K562 (cell line): ENCODE data around the gene IL12RB1. TPM values are rescaled to one million over a fixed set of nuclear protein-coding genes. Genes with fewer than 3 reads are reported as not detected.
A peak's percentile ranks its signal among the peaks of the same experiment; 100 is the strongest.

Experiments
- ATAC-seq: fragments of 200-7000 bp; cut with Tn5 transposase; 3 replicates; pipeline ENCODE4 v1.9.1; 2020; ENCODE audit warnings: moderate library complexity
- BruUV-seq: library from RNA; stranded (reverse); fragments of 400-500 nt; replicated peaks from 2 replicates; lab custom pipeline; 2021; lab: Mats Ljungman, UMichigan
- CTCF ChIA-PET: fragments of 300-600 bp; formaldehyde crosslinking; extraction: SDS; loops from one replicate; lab custom pipeline; 2021; ENCODE audit warnings: low intra/inter-chr PET ratio; lab: Yijun Ruan, JAX
- POLR2A ChIA-PET: fragments of 300-600, 350-650 bp; sonication (Branson Sonifier 250); formaldehyde crosslinking; extraction: SDS; loops from one replicate; lab custom pipeline; 2021; ENCODE audit warnings: antibody characterized with exemption, inconsistent platforms; lab: Yijun Ruan, JAX
- DNase-seq, 4 experiments: peaks; one replicate each; pipeline versions ENCODE4 v3.0.0 to v3.0.0-alpha.2; 2011 to 2018; ENCODE audit warnings: low spot score in 3 of 4, mixed read lengths in 3 of 4; ENCODE audit errors: extremely low read depth in 1 of 4
- FAIRE-seq: peaks from 2 replicates; lab custom pipeline; 2011; peaks lifted over from hg19 to GRCh38; lab: Jason Lieb, UNC
- H2AFZ ChIP-seq: 2 replicates; pipeline ENCODE4 v1.6.0; 2011; ENCODE audit warnings: low read depth, low read length, control low read depth, inconsistent platforms
- H3K27ac ChIP-seq: fragments of 200-600 bp; 3 replicates; pipeline ENCODE4 v1.8.0; 2011; ENCODE audit warnings: low read depth, mild to moderate bottlenecking, control low read depth, inconsistent platforms, low read length, moderate library complexity, mixed read lengths; ENCODE audit errors: extremely low read depth
- H3K27me3 ChIP-seq, 2 experiments: fragments of 300-600 bp in 1 of 2; 2 replicates in 1 of 2; 3 replicates in 1 of 2; pipeline versions ENCODE4 v1.6.0 to v1.8.0; 2011; ENCODE audit warnings: inconsistent platforms in 2 of 2, low read length in 2 of 2, mild to moderate bottlenecking in 1 of 2, mixed read lengths in 1 of 2, moderate library complexity in 1 of 2; ENCODE audit not compliant: control insufficient read depth in 2 of 2, insufficient read depth in 2 of 2
- H3K36me3 ChIP-seq: fragments of 300-600 bp; 3 replicates; pipeline ENCODE4 v1.8.0; 2011; ENCODE audit warnings: mild to moderate bottlenecking, low read length, inconsistent platforms; ENCODE audit not compliant: control insufficient read depth, insufficient read depth
- H3K4me1 ChIP-seq, 2 experiments: fragments of 200-600 bp in 1 of 2; replicated peaks in 1 of 2; 2 replicates in 1 of 2; 3 replicates in 1 of 2; pipeline versions ENCODE4 v1.5.1 to v1.8.0; 2011; ENCODE audit warnings: inconsistent platforms in 2 of 2, low read length in 2 of 2, mild to moderate bottlenecking in 1 of 2, mixed read lengths in 1 of 2, moderate library complexity in 1 of 2; ENCODE audit not compliant: control insufficient read depth in 2 of 2, insufficient read depth in 2 of 2
- H3K4me2 ChIP-seq: 2 replicates; pipeline ENCODE4 v1.6.1; 2011; ENCODE audit warnings: low read length, control low read depth, inconsistent platforms, mixed read lengths; ENCODE audit not compliant: insufficient read depth
- H3K4me3 ChIP-seq: fragments of 200-600 bp; sonication (generic), shearing (Covaris generic); 2 replicates; pipeline ENCODE4 v1.5.1; 2016; ENCODE audit warnings: control low read depth, inconsistent platforms
- H3K79me2 ChIP-seq: fragments of 200-600 bp; 3 replicates; pipeline ENCODE4 v1.8.0; 2011; ENCODE audit warnings: low read length, inconsistent platforms; ENCODE audit not compliant: control insufficient read depth, insufficient read depth
- H3K9ac ChIP-seq, 2 experiments: 2 replicates each; pipeline versions ENCODE4 v1.6.0 to v1.6.1; 2011; ENCODE audit warnings: low read depth in 2 of 2, low read length in 2 of 2, control low read depth in 1 of 2, inconsistent platforms in 1 of 2, mild to moderate bottlenecking in 1 of 2, mixed read lengths in 1 of 2; ENCODE audit not compliant: insufficient read depth in 1 of 2
- H3K9me1 ChIP-seq: one replicate; pipeline ENCODE4 v1.6.0; 2011; ENCODE audit warnings: inconsistent platforms, mild to moderate bottlenecking, low read length, moderate library complexity; ENCODE audit not compliant: control insufficient read depth, insufficient read depth
- H3K9me3 ChIP-seq: replicated peaks from 2 replicates; pipeline ENCODE4 v1.5.1; 2011; ENCODE audit warnings: low read depth, low read length, inconsistent platforms; ENCODE audit not compliant: control insufficient read depth, insufficient read depth
- H4K20me1 ChIP-seq: replicated peaks from 2 replicates; pipeline ENCODE4 v1.6.1; 2011; ENCODE audit warnings: low read length, inconsistent platforms, mixed read lengths; ENCODE audit not compliant: control insufficient read depth, insufficient read depth
- KDM1A ChIP-seq, 2 experiments: fragments of 450-650 bp; IDR thresholded peaks; 2 replicates each; pipeline ENCODE4 v1.6.1; 2016; ENCODE audit warnings: mild to moderate bottlenecking in 2 of 2
- RAD21 ChIP-seq, 2 experiments: fragments of 250-450 bp in 1 of 2; fragments of 450-650 bp in 1 of 2; sonication (Bioruptor Pico) in 1 of 2; formaldehyde crosslinking in 1 of 2; IDR thresholded peaks in 1 of 2; conservative IDR thresholded peaks in 1 of 2; 2 replicates each; pipeline versions ENCODE4 v1.4.0 to v1.8.0; 2020 to 2022; ENCODE audit warnings: mild to moderate bottlenecking in 2 of 2, moderate library complexity in 1 of 2
- SNRNP70 ChIP-seq: fragments of 200-400 bp; formaldehyde crosslinking; optimal IDR thresholded peaks from 2 replicates; pipeline ENCODE3; 2017; ENCODE audit warnings: low read depth, low read length
- WGBS: fragments of 100-300 bp; shearing (Covaris generic); methylation state at CpG from one replicate; pipeline ENCODE4 v1.1.6; 2016; ENCODE audit warnings: low coverage, mixed read lengths; ENCODE audit not compliant: insufficient coverage; ENCODE audit errors: missing lambda C conversion rate; 5-methylcytosine and 5-hydroxymethylcytosine counted together
- in situ Hi-C: fragments of 300-500 bp; cut with MboI; formaldehyde crosslinking; loops from 4 replicates; pipeline ENCODE4 v1.15.0; 2018; ENCODE audit warnings: inconsistent platforms, mixed read lengths
- intact Hi-C: fragments of 100-400 bp; cut with micrococcal nuclease; formaldehyde crosslinking; loops from 2 replicates; pipeline ENCODE4 v1.14.2; 2022
- polyA plus RNA-seq, 8 experiments: library from polyadenylated mRNA; depleted of rRNA in 4 of 8; stranded (reverse) in 5 of 8; unstranded in 3 of 8; fragments of >200 nt; fragmentation: Nextera tagmentation in 2 of 8; fragmentation: Illumina TruSeq in 1 of 8; extraction: Ambion mirVana in 2 of 8; extraction: Trizol in 1 of 8; gene quantifications; 2 replicates each; pipeline versions ENCODE4 v1.2.1 to v1.2.3, GENCODE V29; 2011 to 2014; ENCODE audit warnings: inconsistent platforms in 1 of 8, missing spikeins in 1 of 8
- total RNA-seq, 7 experiments: library from RNA; depleted of rRNA in 6 of 7; stranded (reverse); fragments of >200 nt in 6 of 7; fragmentation: Illumina TruSeq in 2 of 7; extraction: Trizol in 2 of 7; gene quantifications; 2 replicates each; pipeline versions ENCODE4 v1.2.1 to v1.2.3, GENCODE V29; 2011 to 2021; ENCODE audit warnings: low replicate concordance in 1 of 7
- TF ChIP-seq, protein P1 (sequence below): fragments of 250-450 bp; sonication (Bioruptor Pico); IDR thresholded peaks from 2 replicates; pipeline ENCODE4 v1.4.0; 2020; ENCODE audit warnings: mild to moderate bottlenecking, moderate library complexity

Gene IL12RB1
- total and polyA plus RNA-seq, 9 of the 15 experiments (the other 6 are each of a cell fraction or from before 2014, with no cell fraction given): 0.04 to 0.07 (median 0.06) TPM; not detected in 5

DNA sequence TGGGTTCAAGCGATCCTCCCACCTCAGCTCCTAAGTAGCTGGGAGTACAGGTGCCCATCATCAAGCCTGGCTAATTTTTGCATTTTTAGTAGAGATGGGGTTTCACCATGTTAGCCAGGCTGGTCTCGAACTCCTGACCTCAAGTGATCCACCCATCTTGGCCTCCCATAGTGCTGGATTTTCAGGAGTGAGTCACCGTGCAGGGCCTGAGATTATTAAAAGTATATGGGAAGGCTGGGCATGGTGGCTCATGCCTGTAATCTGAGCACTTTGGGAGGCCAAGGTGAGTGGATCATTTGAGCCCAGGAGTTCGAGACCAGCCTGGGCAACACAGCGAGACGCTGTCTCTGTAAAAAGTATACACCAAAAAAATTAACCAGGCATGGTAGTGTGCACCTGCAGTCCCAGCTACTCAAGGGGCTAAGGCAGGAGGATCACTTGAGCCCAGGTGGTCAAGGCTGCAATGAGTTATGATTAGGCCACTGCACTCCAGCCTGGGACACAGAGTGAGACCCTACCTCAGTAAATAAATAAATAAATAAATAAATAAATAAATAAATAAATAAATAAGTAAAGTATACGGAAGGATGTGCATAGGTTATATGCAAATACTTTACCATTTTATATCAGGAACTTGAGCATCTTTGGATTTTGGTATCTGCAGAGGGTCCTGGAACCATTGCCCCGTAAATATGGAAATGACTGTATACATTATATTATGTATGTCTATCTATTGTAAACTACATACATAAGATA lies 854 bp downstream of the IL12RB1 start:
- no peaks in the 10 kb centered on the region for H3K9me3 ChIP-seq
- no peak overlapping the region for H3K4me3 ChIP-seq
- no peak overlapping the region for H3K4me2 ChIP-seq
- H3K27me3 ChIP-seq: peaks cover 6 to 18% of the 10 kb centered on the region in 2 experiments; a peak in 4 of 5 replicates
- no peaks in the 10 kb centered on the region for H4K20me1 ChIP-seq
- in situ Hi-C loops (no loop called here), intact Hi-C loops (no loop called here)
- H3K9ac ChIP-seq: no peak overlapping the region
- DNase-seq: no peak
- H3K36me3 ChIP-seq: no peaks in the 10 kb centered on the region
- H3K79me2 ChIP-seq: no peaks in the 10 kb centered on the region
- no peak for TF ChIP-seq SNRNP70
- no peak for TF ChIP-seq RAD21 (CRISPR knock-in tag; conservative IDR thresholded peaks at IDR 0.05 in 1 of 2, IDR thresholded peaks at IDR 0.05 in 1 of 2)
- TF ChIP-seq, protein P1, sequence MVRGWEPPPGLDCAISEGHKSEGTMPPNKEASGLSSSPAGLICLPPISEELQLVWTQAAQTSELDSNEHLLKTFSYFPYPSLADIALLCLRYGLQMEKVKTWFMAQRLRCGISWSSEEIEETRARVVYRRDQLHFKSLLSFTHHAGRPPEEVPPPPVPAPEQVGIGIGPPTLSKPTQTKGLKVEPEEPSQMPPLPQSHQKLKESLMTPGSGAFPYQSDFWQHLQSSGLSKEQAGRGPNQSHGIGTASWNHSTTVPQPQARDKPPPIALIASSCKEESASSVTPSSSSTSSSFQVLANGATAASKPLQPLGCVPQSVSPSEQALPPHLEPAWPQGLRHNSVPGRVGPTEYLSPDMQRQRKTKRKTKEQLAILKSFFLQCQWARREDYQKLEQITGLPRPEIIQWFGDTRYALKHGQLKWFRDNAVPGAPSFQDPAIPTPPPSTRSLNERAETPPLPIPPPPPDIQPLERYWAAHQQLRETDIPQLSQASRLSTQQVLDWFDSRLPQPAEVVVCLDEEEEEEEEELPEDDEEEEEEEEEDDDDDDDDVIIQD (CRISPR knock-in tag): no peak
- 0 out of 4 replicates have a peak, but pooled peaks of 1 of the 2 experiments have one; percentile 31 for TF ChIP-seq KDM1A (IDR thresholded peaks at IDR 0.05)
- TF ChIP-seq, all 486 proteins: peak for 1
- WGBS: 29% methylated on average over 8 of the region's 8 CpGs
- Histone ChIP-seq H3K27ac (no peak overlapping the region), H3K9me1 (peaks cover 3% of the 10 kb centered on the region), H3K4me1 (peaks cover 11 to 17% of the 10 kb centered on the region in 2 experiments; a peak in 4 of 5 replicates), H2AFZ (no peak overlapping the region)
- ChIA-PET CTCF (no interaction called here), POLR2A (interaction anchor here (0.6 kb wide), 1 partner anchor 169 kb away, joined by 3 read pairs; no protein-coding TSS in a partner anchor)
- no TSS peak for BruUV-seq
- FAIRE-seq: no peak
- ATAC-seq: no peak
